Measurements from ENCODE around the gene FBLN5.

DNA sequence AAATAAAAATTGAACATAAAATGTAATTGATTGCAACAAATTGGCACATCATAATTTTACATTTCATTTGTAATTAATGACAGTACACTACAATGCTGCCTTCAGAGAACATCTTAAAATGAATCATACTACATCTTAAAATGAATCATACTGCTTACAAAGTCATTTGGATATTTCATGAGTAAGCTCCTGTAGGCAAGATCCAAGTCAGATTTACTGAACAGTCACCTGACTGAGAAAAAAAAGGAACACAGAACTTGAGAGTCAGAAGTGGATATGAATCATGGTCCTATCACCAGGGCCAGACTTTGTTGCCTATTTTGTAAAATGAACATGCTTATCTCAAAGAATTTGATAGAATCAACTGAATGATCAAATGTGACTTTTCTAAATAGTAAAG lies 32.7 kb upstream of the FBLN5 start:
- TF ChIP-seq POLR2A (IDR thresholded peaks at IDR 0.05), result no peak
- TF ChIP-seq, protein P1, sequence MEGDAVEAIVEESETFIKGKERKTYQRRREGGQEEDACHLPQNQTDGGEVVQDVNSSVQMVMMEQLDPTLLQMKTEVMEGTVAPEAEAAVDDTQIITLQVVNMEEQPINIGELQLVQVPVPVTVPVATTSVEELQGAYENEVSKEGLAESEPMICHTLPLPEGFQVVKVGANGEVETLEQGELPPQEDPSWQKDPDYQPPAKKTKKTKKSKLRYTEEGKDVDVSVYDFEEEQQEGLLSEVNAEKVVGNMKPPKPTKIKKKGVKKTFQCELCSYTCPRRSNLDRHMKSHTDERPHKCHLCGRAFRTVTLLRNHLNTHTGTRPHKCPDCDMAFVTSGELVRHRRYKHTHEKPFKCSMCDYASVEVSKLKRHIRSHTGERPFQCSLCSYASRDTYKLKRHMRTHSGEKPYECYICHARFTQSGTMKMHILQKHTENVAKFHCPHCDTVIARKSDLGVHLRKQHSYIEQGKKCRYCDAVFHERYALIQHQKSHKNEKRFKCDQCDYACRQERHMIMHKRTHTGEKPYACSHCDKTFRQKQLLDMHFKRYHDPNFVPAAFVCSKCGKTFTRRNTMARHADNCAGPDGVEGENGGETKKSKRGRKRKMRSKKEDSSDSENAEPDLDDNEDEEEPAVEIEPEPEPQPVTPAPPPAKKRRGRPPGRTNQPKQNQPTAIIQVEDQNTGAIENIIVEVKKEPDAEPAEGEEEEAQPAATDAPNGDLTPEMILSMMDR (IDR thresholded peaks at IDR 0.05), result no peak

Data from right lobe of liver (tissue), 4 donors.